ENCODE data around the gene NUPR1. TPM values are rescaled to one million over a fixed set of nuclear protein-coding genes. Genes with fewer than 3 reads are reported as not detected.
A peak's percentile ranks its signal among the peaks of the same experiment; 100 is the strongest.

The NUPR1 gene
- total and polyA plus RNA-seq, 2 of the 13 experiments (the other 11 are each of a cell fraction or from before 2014, with no cell fraction given), result 18.0 to 25.6 TPM

DNA sequence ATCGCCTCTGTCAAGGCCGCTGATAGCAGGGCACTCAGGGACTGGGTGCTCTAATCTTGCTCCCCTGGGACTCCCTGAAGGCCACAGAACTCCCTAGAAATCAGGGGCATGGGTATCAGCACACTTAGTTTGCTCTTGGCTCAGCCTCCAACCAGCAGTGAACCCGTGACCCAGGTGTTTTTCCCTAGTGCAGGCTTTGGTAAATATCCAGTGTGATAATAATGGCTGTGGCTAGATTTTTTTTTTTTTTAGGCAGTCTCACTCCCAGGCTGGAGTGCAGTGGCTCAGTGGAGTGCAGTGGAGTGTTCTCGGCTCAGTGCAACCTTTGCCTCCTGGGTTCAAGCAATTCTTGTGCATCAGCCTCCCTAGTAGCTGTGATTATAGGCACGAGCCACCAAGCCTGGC, 10.3 kb downstream of the NUPR1 start (continued):
- TF ChIP-seq, protein P1, sequence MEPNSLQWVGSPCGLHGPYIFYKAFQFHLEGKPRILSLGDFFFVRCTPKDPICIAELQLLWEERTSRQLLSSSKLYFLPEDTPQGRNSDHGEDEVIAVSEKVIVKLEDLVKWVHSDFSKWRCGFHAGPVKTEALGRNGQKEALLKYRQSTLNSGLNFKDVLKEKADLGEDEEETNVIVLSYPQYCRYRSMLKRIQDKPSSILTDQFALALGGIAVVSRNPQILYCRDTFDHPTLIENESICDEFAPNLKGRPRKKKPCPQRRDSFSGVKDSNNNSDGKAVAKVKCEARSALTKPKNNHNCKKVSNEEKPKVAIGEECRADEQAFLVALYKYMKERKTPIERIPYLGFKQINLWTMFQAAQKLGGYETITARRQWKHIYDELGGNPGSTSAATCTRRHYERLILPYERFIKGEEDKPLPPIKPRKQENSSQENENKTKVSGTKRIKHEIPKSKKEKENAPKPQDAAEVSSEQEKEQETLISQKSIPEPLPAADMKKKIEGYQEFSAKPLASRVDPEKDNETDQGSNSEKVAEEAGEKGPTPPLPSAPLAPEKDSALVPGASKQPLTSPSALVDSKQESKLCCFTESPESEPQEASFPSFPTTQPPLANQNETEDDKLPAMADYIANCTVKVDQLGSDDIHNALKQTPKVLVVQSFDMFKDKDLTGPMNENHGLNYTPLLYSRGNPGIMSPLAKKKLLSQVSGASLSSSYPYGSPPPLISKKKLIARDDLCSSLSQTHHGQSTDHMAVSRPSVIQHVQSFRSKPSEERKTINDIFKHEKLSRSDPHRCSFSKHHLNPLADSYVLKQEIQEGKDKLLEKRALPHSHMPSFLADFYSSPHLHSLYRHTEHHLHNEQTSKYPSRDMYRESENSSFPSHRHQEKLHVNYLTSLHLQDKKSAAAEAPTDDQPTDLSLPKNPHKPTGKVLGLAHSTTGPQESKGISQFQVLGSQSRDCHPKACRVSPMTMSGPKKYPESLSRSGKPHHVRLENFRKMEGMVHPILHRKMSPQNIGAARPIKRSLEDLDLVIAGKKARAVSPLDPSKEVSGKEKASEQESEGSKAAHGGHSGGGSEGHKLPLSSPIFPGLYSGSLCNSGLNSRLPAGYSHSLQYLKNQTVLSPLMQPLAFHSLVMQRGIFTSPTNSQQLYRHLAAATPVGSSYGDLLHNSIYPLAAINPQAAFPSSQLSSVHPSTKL (CRISPR knock-in tag; IDR thresholded peaks at IDR 0.05), result peak; percentile 69
- TF ChIP-seq GATAD2A (CRISPR knock-in tag; IDR thresholded peaks at IDR 0.05) (peak; percentile 69), PHF5A (CRISPR knock-in tag; IDR thresholded peaks at IDR 0.05; ENCODE audit: low read depth, unreplicated experiment) (no peak), SOX13 (IDR thresholded peaks at IDR 0.05) (no peak), SOX13 (CRISPR knock-in tag; conservative IDR thresholded peaks at IDR 0.05 in 1 of 2, IDR thresholded peaks at IDR 0.05 in 1 of 2) (peak in 1 of 2 experiments; percentile 0; a peak in 2 of 4 replicates), WIZ (CRISPR knock-in tag; IDR thresholded peaks at IDR 0.05) (no peak), SP1 (IDR thresholded peaks at IDR 0.05) (no peak), SP1 (CRISPR knock-in tag; IDR thresholded peaks at IDR 0.05) (no peak), KAT8 (CRISPR knock-in tag; IDR thresholded peaks at IDR 0.05) (no peak), GABPA (IDR thresholded peaks at IDR 0.05; ENCODE audit: low read depth, low read length) (no peak), GABPA (CRISPR knock-in tag; IDR thresholded peaks at IDR 0.05; ENCODE audit: low read depth) (no peak), NR2F6 (IDR thresholded peaks at IDR 0.05) (peak; percentile 73), NR2F6 (CRISPR knock-in tag; IDR thresholded peaks at IDR 0.05) (peak; percentile 62), ETV6 (CRISPR knock-in tag; conservative IDR thresholded peaks at IDR 0.05) (no peak), PAF1 (CRISPR knock-in tag; IDR thresholded peaks at IDR 0.05) (no peak), ZNF747 (CRISPR knock-in tag; IDR thresholded peaks at IDR 0.05; ENCODE audit: borderline replicate concordance) (no peak), NR2C2 (CRISPR knock-in tag; IDR thresholded peaks at IDR 0.05; ENCODE audit: borderline replicate concordance) (no peak; the same call in 1 of the 2 replicates), ZNF274 (CRISPR knock-in tag; IDR thresholded peaks at IDR 0.05) (no peak), ATRX (CRISPR knock-in tag; IDR thresholded peaks at IDR 0.05; ENCODE audit: borderline replicate concordance) (no peak), MYC (CRISPR knock-in tag; IDR thresholded peaks at IDR 0.05; ENCODE audit: borderline replicate concordance) (peak; percentile 30; the same call in 1 of the 2 replicates)
- TF ChIP-seq, protein P2, sequence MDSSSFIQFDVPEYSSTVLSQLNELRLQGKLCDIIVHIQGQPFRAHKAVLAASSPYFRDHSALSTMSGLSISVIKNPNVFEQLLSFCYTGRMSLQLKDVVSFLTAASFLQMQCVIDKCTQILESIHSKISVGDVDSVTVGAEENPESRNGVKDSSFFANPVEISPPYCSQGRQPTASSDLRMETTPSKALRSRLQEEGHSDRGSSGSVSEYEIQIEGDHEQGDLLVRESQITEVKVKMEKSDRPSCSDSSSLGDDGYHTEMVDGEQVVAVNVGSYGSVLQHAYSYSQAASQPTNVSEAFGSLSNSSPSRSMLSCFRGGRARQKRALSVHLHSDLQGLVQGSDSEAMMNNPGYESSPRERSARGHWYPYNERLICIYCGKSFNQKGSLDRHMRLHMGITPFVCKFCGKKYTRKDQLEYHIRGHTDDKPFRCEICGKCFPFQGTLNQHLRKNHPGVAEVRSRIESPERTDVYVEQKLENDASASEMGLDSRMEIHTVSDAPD (CRISPR knock-in tag; IDR thresholded peaks at IDR 0.05), result peak; percentile 96
- TF ChIP-seq, protein P3, sequence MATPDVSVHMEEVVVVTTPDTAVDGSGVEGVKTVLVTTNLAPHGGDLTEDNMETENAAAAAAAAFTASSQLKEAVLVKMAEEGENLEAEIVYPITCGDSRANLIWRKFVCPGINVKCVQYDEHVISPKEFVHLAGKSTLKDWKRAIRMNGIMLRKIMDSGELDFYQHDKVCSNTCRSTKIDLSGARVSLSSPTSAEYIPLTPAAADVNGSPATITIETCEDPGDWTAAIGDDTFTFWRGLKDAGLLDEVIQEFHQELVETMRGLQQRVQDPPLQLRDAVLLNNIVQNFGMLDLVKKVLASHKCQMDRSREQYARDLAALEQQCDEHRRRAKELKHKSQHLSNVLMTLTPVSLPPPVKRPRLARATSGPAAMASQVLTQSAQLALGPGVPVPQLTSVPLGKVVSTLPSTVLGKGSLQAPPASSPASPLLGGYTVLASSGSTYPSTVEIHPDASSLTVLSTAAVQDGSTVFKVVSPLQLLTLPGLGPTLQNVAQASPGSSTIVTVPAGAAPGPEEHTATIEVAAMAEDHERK (CRISPR knock-in tag; IDR thresholded peaks at IDR 0.05; ENCODE audit: low read depth), result no peak
- TF ChIP-seq, protein P4, sequence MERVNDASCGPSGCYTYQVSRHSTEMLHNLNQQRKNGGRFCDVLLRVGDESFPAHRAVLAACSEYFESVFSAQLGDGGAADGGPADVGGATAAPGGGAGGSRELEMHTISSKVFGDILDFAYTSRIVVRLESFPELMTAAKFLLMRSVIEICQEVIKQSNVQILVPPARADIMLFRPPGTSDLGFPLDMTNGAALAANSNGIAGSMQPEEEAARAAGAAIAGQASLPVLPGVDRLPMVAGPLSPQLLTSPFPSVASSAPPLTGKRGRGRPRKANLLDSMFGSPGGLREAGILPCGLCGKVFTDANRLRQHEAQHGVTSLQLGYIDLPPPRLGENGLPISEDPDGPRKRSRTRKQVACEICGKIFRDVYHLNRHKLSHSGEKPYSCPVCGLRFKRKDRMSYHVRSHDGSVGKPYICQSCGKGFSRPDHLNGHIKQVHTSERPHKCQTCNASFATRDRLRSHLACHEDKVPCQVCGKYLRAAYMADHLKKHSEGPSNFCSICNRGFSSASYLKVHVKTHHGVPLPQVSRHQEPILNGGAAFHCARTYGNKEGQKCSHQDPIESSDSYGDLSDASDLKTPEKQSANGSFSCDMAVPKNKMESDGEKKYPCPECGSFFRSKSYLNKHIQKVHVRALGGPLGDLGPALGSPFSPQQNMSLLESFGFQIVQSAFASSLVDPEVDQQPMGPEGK (CRISPR knock-in tag; IDR thresholded peaks at IDR 0.05), result no peak
